ENCODE measurements around the gene SIRPB2.

Gene SIRPB2

GRCh38 chr20:1535420-1536175 is 44.4 kb upstream of the SIRPB2 start:
- ChIA-PET CTCF (no interaction called here), POLR2A (no interaction called here)
- TF ChIP-seq CTBP1 (IDR thresholded peaks at IDR 0.05; ENCODE audit: borderline replicate concordance): no peak
- TF ChIP-seq FOXK2 (IDR thresholded peaks at IDR 0.05): no peak
- no peak for TF ChIP-seq ZNF384 (IDR thresholded peaks at IDR 0.05)
- TF ChIP-seq SP1 (IDR thresholded peaks at IDR 0.05): no peak
- no peak for TF ChIP-seq HDGF (IDR thresholded peaks at IDR 0.05; ENCODE audit: borderline replicate concordance)
- no peak for DNase-seq (ENCODE audit: extremely low spot score)

DNA sequence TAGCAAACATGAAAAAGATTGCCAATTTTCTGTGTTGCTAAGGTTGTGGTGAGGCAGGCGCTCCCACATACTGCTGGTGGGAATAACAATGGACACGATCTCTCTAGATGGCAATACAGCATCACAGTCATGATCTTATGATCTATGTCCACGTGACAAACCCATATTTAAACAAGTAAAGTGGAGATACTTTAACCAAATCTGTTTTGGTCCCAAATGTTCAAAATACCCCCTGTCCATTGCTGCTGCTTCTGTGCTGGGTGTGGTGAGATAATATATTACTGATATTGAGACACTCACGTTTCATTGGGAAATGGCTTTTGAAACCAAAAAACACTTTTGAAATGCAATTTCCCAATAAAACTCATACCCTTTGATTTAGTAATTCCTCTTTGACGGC is 43.3 kb upstream of the SIRPB2 start:
- ChIA-PET POLR2A (no interaction called here), CTCF (no interaction called here)
- no peak for DNase-seq (ENCODE audit: extremely low spot score)
- TF ChIP-seq CTBP1 (IDR thresholded peaks at IDR 0.05; ENCODE audit: borderline replicate concordance): no peak
- no peak for TF ChIP-seq ELF4 (IDR thresholded peaks at IDR 0.05)
- no peak for TF ChIP-seq NFRKB (IDR thresholded peaks at IDR 0.05)
- TF ChIP-seq FOXK2 (IDR thresholded peaks at IDR 0.05): no peak
- no peak for TF ChIP-seq L3MBTL2 (conservative IDR thresholded peaks at IDR 0.05)
- no peak for TF ChIP-seq HDGF (IDR thresholded peaks at IDR 0.05; ENCODE audit: borderline replicate concordance)
- no peak for TF ChIP-seq SUZ12 (IDR thresholded peaks at IDR 0.05)
- no peak for TF ChIP-seq FOXA1 (IDR thresholded peaks at IDR 0.05)
- TF ChIP-seq FOXM1 (IDR thresholded peaks at IDR 0.05; ENCODE audit: borderline replicate concordance): no peak
- TF ChIP-seq, protein P1, sequence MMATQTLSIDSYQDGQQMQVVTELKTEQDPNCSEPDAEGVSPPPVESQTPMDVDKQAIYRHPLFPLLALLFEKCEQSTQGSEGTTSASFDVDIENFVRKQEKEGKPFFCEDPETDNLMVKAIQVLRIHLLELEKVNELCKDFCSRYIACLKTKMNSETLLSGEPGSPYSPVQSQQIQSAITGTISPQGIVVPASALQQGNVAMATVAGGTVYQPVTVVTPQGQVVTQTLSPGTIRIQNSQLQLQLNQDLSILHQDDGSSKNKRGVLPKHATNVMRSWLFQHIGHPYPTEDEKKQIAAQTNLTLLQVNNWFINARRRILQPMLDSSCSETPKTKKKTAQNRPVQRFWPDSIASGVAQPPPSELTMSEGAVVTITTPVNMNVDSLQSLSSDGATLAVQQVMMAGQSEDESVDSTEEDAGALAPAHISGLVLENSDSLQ (IDR thresholded peaks at IDR 0.05): no peak
- TF ChIP-seq ARNT (IDR thresholded peaks at IDR 0.05): no peak
- no peak for TF ChIP-seq TARDBP (IDR thresholded peaks at IDR 0.05)
- TF ChIP-seq LEF1 (IDR thresholded peaks at IDR 0.05; ENCODE audit: borderline replicate concordance): no peak

DNA sequence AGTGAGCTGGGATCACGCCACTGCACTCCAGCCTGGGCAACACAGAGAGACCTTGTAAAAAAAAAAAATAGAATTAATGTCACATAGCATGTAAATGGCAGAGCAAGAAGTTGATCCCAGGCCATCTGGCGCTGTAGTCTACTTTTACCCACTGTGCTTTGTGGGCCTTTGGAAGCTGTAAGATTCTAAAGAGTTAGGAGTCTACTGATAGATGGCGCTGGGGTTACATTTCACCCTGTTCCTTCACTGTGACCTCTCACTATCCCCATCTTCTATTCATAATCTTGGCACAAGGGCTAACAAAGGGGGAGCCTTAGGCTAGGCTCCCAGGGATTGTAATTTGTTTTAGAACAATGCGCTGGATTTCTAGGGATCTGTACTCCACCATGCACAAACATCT is 41.8 kb upstream of the SIRPB2 start:
- TF ChIP-seq L3MBTL2 (conservative IDR thresholded peaks at IDR 0.05) (no peak), ZNF384 (IDR thresholded peaks at IDR 0.05) (no peak), FOXM1 (IDR thresholded peaks at IDR 0.05; ENCODE audit: borderline replicate concordance) (no peak), CTBP1 (IDR thresholded peaks at IDR 0.05; ENCODE audit: borderline replicate concordance) (no peak), HDGF (IDR thresholded peaks at IDR 0.05; ENCODE audit: borderline replicate concordance) (no peak), NFRKB (IDR thresholded peaks at IDR 0.05) (no peak), LEF1 (IDR thresholded peaks at IDR 0.05; ENCODE audit: borderline replicate concordance) (no peak)
- POLR2A ChIA-PET: no interaction called here
- no peak for DNase-seq (ENCODE audit: extremely low spot score)
- CTCF ChIA-PET: no interaction called here

- POLR2A ChIA-PET: no interaction called here
- TF ChIP-seq BHLHE40 (IDR thresholded peaks at IDR 0.05; ENCODE audit: borderline replicate concordance) (no peak), NFRKB (IDR thresholded peaks at IDR 0.05) (no peak)
- CTCF ChIA-PET: no interaction called here
- DNase-seq (ENCODE audit: extremely low spot score): no peak
Measured at GRCh38 chr20:1528811-1529210, 37.6 kb upstream of the SIRPB2 start.

DNA sequence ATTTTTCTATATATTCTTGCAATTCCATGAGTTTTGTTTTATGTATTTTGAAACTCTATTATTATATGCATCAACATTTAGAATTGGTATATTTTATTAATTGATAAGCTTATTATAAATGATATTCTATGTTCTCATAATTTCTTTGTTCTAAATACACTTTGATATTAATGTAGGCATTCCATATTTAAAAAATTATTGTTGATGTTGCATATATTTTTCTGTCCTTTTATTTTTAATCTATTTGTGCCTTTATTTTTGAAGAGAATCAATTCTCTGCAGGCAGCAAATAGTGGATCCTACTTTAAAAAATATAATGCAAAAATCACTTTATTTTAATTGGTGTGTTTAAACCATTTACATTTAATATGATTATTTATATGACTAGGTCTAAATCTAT is 36.7 kb upstream of the SIRPB2 start:
- ChIA-PET CTCF (no interaction called here), POLR2A (no interaction called here)
- no peak for TF ChIP-seq ELF4 (IDR thresholded peaks at IDR 0.05)
- no peak for DNase-seq (ENCODE audit: extremely low spot score)

- CTCF ChIA-PET: no interaction called here
- DNase-seq (ENCODE audit: extremely low spot score): no peak
- POLR2A ChIA-PET: no interaction called here
- no peak for TF ChIP-seq FOXA1 (IDR thresholded peaks at IDR 0.05)
- TF ChIP-seq FOXK2 (IDR thresholded peaks at IDR 0.05): no peak
- no peak for TF ChIP-seq L3MBTL2 (conservative IDR thresholded peaks at IDR 0.05)
- TF ChIP-seq SUZ12 (IDR thresholded peaks at IDR 0.05): no peak
- TF ChIP-seq CTBP1 (IDR thresholded peaks at IDR 0.05; ENCODE audit: borderline replicate concordance): no peak
- TF ChIP-seq LEF1 (IDR thresholded peaks at IDR 0.05; ENCODE audit: borderline replicate concordance): no peak
- no peak for TF ChIP-seq NFRKB (IDR thresholded peaks at IDR 0.05)
- no peak for TF ChIP-seq ZNF384 (IDR thresholded peaks at IDR 0.05)
- no peak for TF ChIP-seq ARNT (IDR thresholded peaks at IDR 0.05)
- TF ChIP-seq, protein P1 (IDR thresholded peaks at IDR 0.05): no peak
- TF ChIP-seq HDGF (IDR thresholded peaks at IDR 0.05; ENCODE audit: borderline replicate concordance): no peak
- no peak for TF ChIP-seq SP1 (IDR thresholded peaks at IDR 0.05)
- TF ChIP-seq BHLHE40 (IDR thresholded peaks at IDR 0.05; ENCODE audit: borderline replicate concordance): no peak
- TF ChIP-seq TARDBP (IDR thresholded peaks at IDR 0.05): no peak
Measured at GRCh38 chr20:1526896-1527295, 35.7 kb upstream of the SIRPB2 start.

DNA sequence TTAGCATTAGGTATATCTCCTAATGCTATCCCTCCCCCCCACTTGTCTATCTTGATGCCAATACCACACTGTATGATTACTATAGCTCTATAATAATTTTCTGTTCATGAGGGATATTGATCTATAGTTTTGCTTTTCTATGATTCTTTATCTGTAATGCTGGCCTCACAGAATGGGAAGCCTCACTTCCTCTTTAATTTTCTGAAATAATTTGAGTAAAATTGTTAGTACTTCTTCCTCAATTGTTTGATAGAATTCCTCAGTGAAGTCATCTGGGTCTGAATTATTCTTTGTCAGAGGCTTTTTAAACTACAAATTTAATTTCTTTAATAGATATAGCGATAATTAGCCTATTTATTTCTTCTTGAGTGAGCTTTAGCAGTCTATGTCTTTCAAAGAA is 35.1 kb upstream of the SIRPB2 start:
- no peak for DNase-seq (ENCODE audit: extremely low spot score)
- CTCF ChIA-PET: no interaction called here
- POLR2A ChIA-PET: no interaction called here
- TF ChIP-seq L3MBTL2 (conservative IDR thresholded peaks at IDR 0.05) (no peak), SUZ12 (IDR thresholded peaks at IDR 0.05) (no peak)
- TF ChIP-seq, protein P1 (IDR thresholded peaks at IDR 0.05): no peak
